Loucy (cell line): ENCODE results near the gene TSPEAR.
"Not testable (repeated sequence)": the region's sequence is repeated elsewhere in the genome, so short reads cannot be mapped to it uniquely, and the experiment has no call there.

Experiments used
- CTCF ChIP-seq: fragments of 200-600 bp; sonication (generic); conservative IDR thresholded peaks from 2 replicates; pipeline ENCODE4 v1.5.1; 2014; ENCODE audit warnings: mild to moderate bottlenecking, antibody characterized with exemption, low read length
- EZH2phosphoT487 ChIP-seq: fragments of 200-600 bp; IDR thresholded peaks from 2 replicates; pipeline ENCODE4 v1.6.1; 2018; ENCODE audit warnings: antibody characterized with exemption, mild to moderate bottlenecking, moderate library complexity, borderline replicate concordance

DNA sequence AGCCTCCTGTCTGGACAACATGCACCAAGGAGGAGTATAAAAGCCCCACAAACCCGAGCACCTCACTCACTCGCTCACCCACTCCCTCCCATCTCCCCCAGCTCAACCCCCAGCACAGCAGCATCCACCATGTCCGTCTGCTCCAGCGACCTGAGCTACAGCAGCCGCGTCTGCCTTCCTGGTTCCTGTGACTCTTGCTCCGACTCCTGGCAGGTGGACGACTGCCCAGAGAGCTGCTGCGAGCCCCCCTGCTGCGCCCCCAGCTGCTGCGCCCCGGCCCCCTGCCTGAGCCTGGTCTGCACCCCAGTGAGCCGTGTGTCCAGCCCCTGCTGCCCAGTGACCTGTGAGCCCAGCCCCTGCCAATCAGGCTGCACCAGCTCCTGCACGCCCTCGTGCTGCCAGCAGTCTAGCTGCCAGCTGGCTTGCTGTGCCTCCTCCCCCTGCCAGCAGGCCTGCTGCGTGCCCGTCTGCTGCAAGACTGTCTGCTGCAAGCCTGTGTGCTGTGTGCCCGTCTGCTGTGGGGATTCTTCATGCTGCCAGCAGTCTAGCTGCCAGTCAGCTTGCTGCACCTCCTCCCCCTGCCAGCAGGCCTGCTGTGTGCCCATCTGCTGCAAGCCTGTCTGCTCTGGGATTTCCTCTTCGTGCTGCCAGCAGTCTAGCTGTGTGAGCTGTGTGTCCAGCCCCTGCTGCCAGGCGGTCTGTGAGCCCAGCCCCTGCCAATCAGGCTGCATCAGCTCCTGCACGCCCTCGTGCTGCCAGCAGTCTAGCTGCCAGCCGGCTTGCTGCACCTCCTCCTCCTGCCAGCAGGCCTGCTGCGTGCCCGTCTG lies 137.5 kb downstream of the TSPEAR start, which contains the start of gene KRTAP10-4:
- not testable (repeated sequence) for TF ChIP-seq CTCF, EZH2phosphoT487
